ENCODE results near the gene SLC13A4. TPM values are rescaled to one million over a fixed set of nuclear protein-coding genes. Genes with fewer than 3 reads are reported as not detected.

The SLC13A4 gene
- total RNA-seq, 4 donors from 2014 or later = 0.26 TPM; not detected in 3

DNA sequence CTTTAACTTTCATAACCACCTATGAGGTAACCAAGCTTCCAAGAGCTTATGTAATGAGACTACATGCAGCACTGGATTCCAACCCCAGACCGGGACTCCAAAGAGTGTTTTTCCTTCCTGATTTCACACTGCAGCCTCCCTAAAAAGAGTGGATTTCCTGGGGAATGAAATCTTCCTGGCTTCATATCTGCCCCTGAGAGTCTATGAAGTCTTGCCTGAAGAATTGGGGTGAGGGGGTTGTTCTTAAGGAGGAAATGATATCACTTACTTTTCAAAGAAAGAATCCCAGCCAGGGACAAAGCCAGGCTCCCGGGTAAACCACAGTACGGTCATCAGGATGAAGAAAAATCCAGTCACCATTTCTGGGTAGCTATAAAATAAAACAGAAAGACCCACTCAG is 35.9 kb downstream of the SLC13A4 start:
- intact Hi-C loops (cut with DNase I; ENCODE audit: low total_unique reads) = no loop called here
- TF ChIP-seq POLR2A (IDR thresholded peaks at IDR 0.05) = no peak
- TF ChIP-seq CTCF (IDR thresholded peaks at IDR 0.05) = no peak
- no peaks in the 10 kb centered on the region for H3K9me3 ChIP-seq
- H3K27me3 ChIP-seq = no peaks in the 10 kb centered on the region
- no peaks in the 10 kb centered on the region for H3K36me3 ChIP-seq
- no peak for DNase-seq
- no peak overlapping the region for H3K27ac ChIP-seq
- H3K4me1 ChIP-seq = no peaks in the 10 kb centered on the region
- no peak overlapping the region for H3K4me3 ChIP-seq

DNA sequence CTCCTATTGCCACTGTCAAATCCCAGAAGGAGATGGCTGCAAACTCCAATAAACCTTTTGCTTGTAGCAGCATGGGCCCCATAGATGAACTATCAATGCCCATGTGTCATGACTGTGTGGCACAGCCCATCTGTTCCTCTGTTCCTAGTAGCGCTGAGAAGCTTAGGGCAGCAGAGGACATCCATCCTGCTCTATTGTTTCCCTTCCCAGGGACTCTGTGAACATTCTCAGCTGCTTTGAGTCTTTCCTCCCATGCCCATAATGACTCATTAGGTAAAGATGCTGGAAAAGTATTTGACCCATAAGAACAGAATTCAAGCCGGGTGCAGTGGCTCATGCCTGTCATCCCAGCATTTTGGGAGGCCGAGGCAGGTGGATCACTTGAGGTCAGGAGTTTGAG is 37.4 kb downstream of the SLC13A4 start:
- intact Hi-C loops (cut with DNase I; ENCODE audit: low total_unique reads) = no loop called here
- H3K36me3 ChIP-seq = no peaks in the 10 kb centered on the region

GRCh38 chr7:135687466-135687865 is 40.5 kb downstream of the SLC13A4 start:
- Histone ChIP-seq H3K4me3 (no peak overlapping the region), H3K36me3 (no peaks in the 10 kb centered on the region), H3K27ac (no peak overlapping the region), H3K4me1 (no peaks in the 10 kb centered on the region), H3K27me3 (no peaks in the 10 kb centered on the region), H3K9me3 (no peaks in the 10 kb centered on the region)
- TF ChIP-seq POLR2A (IDR thresholded peaks at IDR 0.05) = no peak
- TF ChIP-seq CTCF (IDR thresholded peaks at IDR 0.05) = no peak
- DNase-seq = no peak
- intact Hi-C loops (cut with DNase I; ENCODE audit: low total_unique reads) = no loop called here

More for the DNA sequence above, 37.4 kb downstream of the SLC13A4 start:
- Histone ChIP-seq H3K9me3 (no peaks in the 10 kb centered on the region), H3K27me3 (no peaks in the 10 kb centered on the region), H3K4me1 (no peaks in the 10 kb centered on the region), H3K27ac (no peak overlapping the region), H3K4me3 (no peak overlapping the region)
- DNase-seq = no peak
- TF ChIP-seq POLR2A (IDR thresholded peaks at IDR 0.05) (no peak), CTCF (IDR thresholded peaks at IDR 0.05) (no peak)

DNA sequence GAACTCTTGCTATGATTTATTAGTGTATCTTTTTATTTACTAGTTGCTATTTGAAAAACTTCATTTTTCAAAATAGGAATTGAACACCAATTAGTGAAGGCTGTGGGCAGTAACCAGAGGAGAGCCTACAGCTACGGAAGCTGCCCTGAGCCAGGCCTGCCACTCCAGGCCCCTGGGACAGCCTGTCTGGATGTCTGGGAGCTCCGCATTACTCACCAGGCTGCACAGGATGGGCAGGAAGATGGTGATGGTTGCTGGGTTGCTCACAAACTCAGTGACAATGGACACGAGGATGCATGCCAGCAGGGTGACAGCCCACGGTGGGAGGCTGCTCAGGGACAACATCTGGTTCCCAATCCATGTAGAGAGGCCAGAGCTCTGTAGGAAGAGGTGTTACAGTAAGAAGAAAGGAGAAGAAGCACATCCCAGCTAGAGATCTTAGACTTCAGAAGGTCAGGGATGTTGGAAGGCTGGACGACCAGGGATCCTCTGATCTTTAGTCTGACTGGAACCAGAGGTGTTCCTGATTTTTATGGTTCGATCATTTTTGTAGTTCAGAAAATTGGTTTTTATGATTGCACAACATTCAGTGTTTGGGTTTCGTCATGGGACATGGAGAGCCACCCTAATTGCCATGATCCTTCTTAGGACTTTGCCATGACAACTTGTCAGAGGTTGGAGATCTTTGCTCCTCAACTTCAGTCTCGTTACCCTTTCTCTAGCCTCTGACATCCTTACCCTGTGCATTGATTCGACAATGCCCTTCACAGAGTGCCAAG is 42.5 kb downstream of the SLC13A4 start:
- intact Hi-C loops (cut with DNase I; ENCODE audit: low total_unique reads) = no loop called here
- H3K4me3 ChIP-seq = no peak overlapping the region
- no peaks in the 10 kb centered on the region for H3K4me1 ChIP-seq
- H3K27me3 ChIP-seq = no peaks in the 10 kb centered on the region
- no peaks in the 10 kb centered on the region for H3K9me3 ChIP-seq
- H3K36me3 ChIP-seq = no peaks in the 10 kb centered on the region
- H3K27ac ChIP-seq = no peak overlapping the region
- DNase-seq = no peak
- TF ChIP-seq POLR2A (IDR thresholded peaks at IDR 0.05) (no peak), CTCF (IDR thresholded peaks at IDR 0.05) (no peak)

DNA sequence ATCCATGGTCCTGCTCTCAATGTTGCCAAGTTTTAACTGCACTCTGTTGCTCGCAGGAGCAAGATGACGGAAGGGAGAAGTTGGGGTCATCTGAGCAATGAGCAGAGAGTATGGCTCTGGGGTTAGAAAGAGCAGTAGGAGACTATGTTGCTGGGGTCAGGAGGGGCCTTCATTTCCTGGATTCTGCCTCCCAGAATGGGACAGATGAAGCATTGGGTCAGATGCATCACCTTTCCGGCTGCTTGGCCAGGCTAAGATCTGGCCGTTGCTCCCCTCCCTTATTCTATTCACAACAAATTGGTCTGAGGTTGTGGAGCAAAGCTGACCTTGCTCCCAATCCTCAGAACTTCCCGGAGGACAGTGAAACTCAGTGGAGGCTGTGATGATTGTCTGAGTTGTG is 43.3 kb downstream of the SLC13A4 start:
- DNase-seq = no peak
- H3K4me1 ChIP-seq = no peaks in the 10 kb centered on the region
- intact Hi-C loops (cut with DNase I; ENCODE audit: low total_unique reads) = no loop called here
- no peaks in the 10 kb centered on the region for H3K9me3 ChIP-seq
- H3K27me3 ChIP-seq = no peaks in the 10 kb centered on the region
- H3K27ac ChIP-seq = no peak overlapping the region
- H3K4me3 ChIP-seq = no peak overlapping the region
- no peak for TF ChIP-seq POLR2A (IDR thresholded peaks at IDR 0.05)
- no peak for TF ChIP-seq CTCF (IDR thresholded peaks at IDR 0.05)
- no peaks in the 10 kb centered on the region for H3K36me3 ChIP-seq

Data from uterus (tissue), 4 donors.